ENCODE measurements around the gene CLSTN2.

DNA sequence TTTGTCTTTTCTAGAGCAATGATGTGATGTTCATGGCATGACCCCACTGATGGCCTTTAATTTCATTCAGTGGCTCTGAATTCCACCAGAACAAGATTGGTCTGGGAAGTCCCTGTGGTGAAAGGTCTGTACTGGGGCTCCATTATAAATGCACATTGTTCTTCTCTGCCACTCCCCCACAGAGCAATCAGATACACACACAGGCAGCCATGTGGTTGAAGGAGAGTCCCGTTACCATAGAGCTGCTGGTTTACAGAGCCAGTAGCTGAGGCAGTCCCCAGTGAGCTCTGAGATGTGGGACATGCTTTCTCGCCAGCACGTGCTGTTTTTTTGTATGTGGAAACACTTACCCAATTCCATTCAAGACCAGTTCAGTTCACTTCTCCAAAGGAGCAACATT, 570.2 kb downstream of the CLSTN2 start:
- TF ChIP-seq, protein P1, sequence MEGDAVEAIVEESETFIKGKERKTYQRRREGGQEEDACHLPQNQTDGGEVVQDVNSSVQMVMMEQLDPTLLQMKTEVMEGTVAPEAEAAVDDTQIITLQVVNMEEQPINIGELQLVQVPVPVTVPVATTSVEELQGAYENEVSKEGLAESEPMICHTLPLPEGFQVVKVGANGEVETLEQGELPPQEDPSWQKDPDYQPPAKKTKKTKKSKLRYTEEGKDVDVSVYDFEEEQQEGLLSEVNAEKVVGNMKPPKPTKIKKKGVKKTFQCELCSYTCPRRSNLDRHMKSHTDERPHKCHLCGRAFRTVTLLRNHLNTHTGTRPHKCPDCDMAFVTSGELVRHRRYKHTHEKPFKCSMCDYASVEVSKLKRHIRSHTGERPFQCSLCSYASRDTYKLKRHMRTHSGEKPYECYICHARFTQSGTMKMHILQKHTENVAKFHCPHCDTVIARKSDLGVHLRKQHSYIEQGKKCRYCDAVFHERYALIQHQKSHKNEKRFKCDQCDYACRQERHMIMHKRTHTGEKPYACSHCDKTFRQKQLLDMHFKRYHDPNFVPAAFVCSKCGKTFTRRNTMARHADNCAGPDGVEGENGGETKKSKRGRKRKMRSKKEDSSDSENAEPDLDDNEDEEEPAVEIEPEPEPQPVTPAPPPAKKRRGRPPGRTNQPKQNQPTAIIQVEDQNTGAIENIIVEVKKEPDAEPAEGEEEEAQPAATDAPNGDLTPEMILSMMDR (conservative IDR thresholded peaks at IDR 0.05 in 1 of 2, IDR thresholded peaks at IDR 0.05 in 1 of 2; ENCODE audit: extremely low read depth in 1 of 2, insufficient read depth in 1 of 2, low read depth in 1 of 2, low read length in 2 of 2) = no peak
- TF ChIP-seq EZH2 (IDR thresholded peaks at IDR 0.05; ENCODE audit: borderline replicate concordance, low read length) = no peak
